ENCODE data around the gene MCTP1.

- TF ChIP-seq JUNB (CRISPR knock-in tag; IDR thresholded peaks at IDR 0.05; ENCODE audit: borderline replicate concordance) (no peak), ZNF274 (CRISPR knock-in tag; IDR thresholded peaks at IDR 0.05) (no peak), JDP2 (CRISPR knock-in tag; IDR thresholded peaks at IDR 0.05; ENCODE audit: borderline replicate concordance) (no peak), TARDBP (CRISPR knock-in tag; IDR thresholded peaks at IDR 0.05) (no peak), ZNF232 (CRISPR knock-in tag; IDR thresholded peaks at IDR 0.05; ENCODE audit: borderline replicate concordance) (no peak), CTCF (CRISPR knock-in tag; IDR thresholded peaks at IDR 0.05) (no peak)
Observed at GRCh38 chr5:95086927-95087815, 197.7 kb downstream of the MCTP1 start.
